GM12891 (cell line): ENCODE data around the gene FLRT1.

Experiments used
- DNase-seq: peaks from one replicate; pipeline ENCODE4 v3.0.0; 2011; ENCODE audit warnings: low spot score; ENCODE audit not compliant: insufficient read length
- FAIRE-seq: peaks from 2 replicates; lab custom pipeline; 2011; peaks lifted over from hg19 to GRCh38; lab: Jason Lieb, UNC
- PAX5 ChIP-seq: IDR thresholded peaks from 2 replicates; pipeline ENCODE4 v1.6.1; 2011; ENCODE audit warnings: low read length, moderate library complexity, mild to moderate bottlenecking; ENCODE audit not compliant: insufficient read depth, severe bottlenecking
- POLR2A ChIP-seq: IDR thresholded peaks from 2 replicates; pipeline ENCODE4 v1.6.1; 2011; ENCODE audit warnings: low read depth, low read length, control low read depth
- POLR2AphosphoS5 ChIP-seq: IDR thresholded peaks from 2 replicates; pipeline ENCODE4 v1.6.1; 2011; ENCODE audit warnings: low read depth, low read length, control low read depth
- POU2F2 ChIP-seq: IDR thresholded peaks from 2 replicates; pipeline ENCODE4 v1.6.1; 2011; ENCODE audit warnings: low read depth, mild to moderate bottlenecking, control low read depth, low read length, moderate library complexity
- SPI1 ChIP-seq: IDR thresholded peaks from 2 replicates; pipeline ENCODE4 v1.6.1; 2011; ENCODE audit warnings: low read depth, low read length, control low read depth
- TAF1 ChIP-seq: IDR thresholded peaks from 2 replicates; pipeline ENCODE4 v1.6.1; 2011; ENCODE audit warnings: low read depth, low read length, control low read depth

Gene FLRT1

DNA sequence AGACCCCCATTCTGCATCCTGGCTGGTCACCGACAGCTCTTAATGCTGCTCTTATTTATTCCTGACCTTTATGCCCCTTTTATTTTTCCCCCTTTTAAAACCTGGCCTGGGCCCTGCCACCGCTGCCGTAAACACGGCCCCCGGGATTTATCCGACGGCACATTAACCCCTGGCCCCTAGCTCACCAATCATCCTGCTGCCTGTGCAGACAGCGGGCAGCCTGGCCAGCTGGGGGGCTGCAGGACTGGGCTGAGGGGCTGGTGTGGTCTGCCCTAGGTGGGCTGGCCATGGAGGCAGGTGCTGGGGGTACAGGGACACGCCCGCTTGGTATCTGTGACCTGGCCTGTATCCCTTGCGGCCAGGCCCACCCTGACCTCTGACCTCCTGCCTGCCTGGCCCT is 21.4 kb upstream of the FLRT1 start:
- TF ChIP-seq PAX5: no peak
- no peak for TF ChIP-seq SPI1
- TF ChIP-seq POLR2A: no peak
- no peak for TF ChIP-seq POLR2AphosphoS5
- TF ChIP-seq POU2F2: no peak
- no peak for FAIRE-seq
- DNase-seq: no peak

GRCh38 chr11:64015510-64015909 is 20.2 kb upstream of the FLRT1 start:
- DNase-seq (no peak), FAIRE-seq (no peak)
- TF ChIP-seq POLR2AphosphoS5 (no peak), TAF1 (no peak), SPI1 (no peak), POLR2A (no peak), POU2F2 (no peak), PAX5 (no peak)

- DNase-seq (no peak), FAIRE-seq (no peak)
- TF ChIP-seq PAX5: no peak
- TF ChIP-seq POLR2A: no peak
- no peak for TF ChIP-seq POLR2AphosphoS5
- TF ChIP-seq POU2F2: no peak
- no peak for TF ChIP-seq TAF1
- no peak for TF ChIP-seq SPI1
Observed at GRCh38 chr11:64015935-64016845, 19.5 kb upstream of the FLRT1 start.

- DNase-seq: no peak
- TF ChIP-seq POU2F2: no peak
- TF ChIP-seq PAX5: no peak
- TF ChIP-seq POLR2A: no peak
- TF ChIP-seq TAF1: no peak
- TF ChIP-seq SPI1: no peak
- no peak for TF ChIP-seq POLR2AphosphoS5
- no peak for FAIRE-seq
Observed at GRCh38 chr11:64017945-64018224, 17.8 kb upstream of the FLRT1 start.

DNA sequence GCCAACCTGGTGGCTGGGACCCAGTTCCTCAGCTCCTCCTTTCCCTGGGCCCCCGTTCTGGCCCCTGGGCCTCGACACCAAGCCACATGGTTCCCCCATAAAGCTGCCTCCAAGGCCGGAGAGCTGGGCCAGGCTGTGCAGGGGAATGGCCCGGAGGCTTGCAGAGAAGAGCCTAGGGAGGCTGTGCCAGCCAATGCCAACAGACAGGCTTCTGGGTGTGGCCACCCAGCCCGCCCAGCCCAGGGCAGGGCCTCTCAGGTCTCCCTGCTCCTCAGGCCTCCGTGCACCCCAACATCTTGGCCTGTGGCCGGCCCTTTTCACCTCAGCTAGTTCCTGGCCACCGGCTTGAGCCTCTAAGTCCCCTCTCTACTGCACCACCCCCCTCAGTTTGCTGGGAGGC is 17.4 kb upstream of the FLRT1 start:
- FAIRE-seq (no peak), DNase-seq (no peak)
- TF ChIP-seq SPI1: no peak
- TF ChIP-seq POU2F2: no peak
- TF ChIP-seq POLR2A: no peak
- no peak for TF ChIP-seq POLR2AphosphoS5
- no peak for TF ChIP-seq TAF1
- TF ChIP-seq PAX5: no peak

- TF ChIP-seq POLR2AphosphoS5: no peak
- FAIRE-seq: no peak
- no peak for DNase-seq
Observed at GRCh38 chr11:64019106-64020037, 16.4 kb upstream of the FLRT1 start.

DNA sequence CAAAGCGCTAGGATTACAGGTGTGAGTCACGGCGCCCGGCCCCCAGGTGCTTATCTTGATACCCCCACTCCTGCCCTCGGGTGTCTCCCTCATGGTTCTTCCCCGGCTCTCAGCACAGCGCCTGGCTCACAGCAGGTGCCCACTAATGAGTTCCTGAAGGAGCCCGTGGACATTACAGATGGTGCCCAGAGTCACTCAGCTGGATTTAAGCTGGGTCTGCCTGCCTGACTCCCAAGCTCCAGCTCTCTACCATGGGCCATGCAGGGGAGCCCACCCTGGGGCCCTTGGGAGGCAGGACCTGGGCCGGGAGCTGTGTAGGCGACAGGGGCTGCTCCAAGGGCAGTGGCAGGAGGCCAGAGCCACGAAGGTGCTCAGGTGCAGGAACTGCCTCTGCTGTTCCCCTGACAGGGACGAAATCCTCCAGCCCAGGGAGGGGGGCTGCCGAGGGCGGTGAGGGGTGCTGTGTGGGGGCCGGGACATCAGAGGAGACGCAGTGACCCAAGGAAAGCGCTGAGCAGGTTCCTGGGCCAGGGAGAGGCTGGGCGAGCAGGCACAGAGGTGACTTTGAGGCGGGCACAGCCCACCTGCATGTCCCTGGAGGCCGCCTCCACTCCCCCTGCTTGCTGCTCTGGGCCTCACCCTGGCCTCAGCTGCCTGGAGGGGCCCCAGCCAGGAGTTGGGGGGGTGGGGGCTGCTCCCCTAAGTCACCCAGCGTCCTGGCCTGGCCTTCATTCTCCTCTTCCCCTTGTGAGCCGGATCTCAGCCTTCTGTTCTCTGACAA is 14.6 kb upstream of the FLRT1 start:
- no peak for DNase-seq
- TF ChIP-seq PAX5 (no peak), TAF1 (no peak), POU2F2 (no peak), POLR2AphosphoS5 (no peak), POLR2A (no peak), SPI1 (no peak)
- FAIRE-seq: no peak

DNA sequence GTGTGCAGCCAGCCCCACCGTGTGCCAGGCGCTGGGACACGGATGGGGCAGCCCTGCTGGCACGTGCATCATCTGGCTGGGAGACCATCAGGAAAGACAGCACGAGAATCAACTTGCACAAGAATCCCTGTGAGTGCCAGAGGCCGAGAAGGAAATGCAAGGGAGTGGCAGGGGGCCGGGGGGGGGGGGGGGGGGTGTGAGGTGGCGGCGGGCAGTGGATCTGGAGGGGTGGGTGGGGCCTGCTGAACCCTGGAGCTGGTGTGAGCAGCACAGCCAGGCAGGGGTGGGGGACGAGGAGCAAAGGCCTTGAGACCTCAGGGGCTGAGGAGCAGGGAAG is 14.0 kb upstream of the FLRT1 start:
- DNase-seq (no peak), FAIRE-seq (no peak)
- TF ChIP-seq POU2F2 (no peak), TAF1 (no peak), PAX5 (no peak)

DNA sequence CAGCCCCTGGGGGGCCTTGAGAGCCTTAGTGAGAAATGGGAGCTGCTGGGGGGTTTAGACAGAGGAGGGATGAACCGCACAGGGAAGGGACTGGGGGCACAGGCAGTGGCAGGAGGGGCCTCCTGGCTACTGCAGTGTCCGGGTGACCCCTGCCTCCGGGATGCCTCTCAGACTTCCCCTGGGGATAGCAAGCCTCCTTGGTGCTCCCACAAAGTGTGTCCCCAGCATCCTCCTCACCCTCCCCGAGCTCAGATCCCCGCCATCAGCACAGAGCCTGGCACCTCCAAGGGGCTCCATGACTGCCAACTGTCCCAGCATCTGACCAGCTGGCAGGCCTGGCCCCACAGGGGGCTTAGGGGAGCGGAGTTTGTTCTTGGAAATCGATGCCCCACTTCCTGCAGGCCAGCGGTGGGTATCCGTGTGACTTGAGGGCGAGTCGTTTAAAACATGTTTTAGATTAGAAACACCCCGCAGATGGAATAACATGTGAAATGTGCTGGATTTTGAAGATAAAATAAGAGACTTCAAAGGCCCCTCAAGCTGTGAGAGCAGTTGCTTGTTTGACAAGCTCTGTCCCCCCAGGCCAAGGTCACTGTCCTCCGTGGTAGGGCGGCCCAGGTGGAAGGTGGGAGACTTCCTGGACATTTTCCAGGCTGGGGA is 13.5 kb upstream of the FLRT1 start:
- no peak for FAIRE-seq
- no peak for TF ChIP-seq POLR2A
- TF ChIP-seq POU2F2: no peak
- no peak for TF ChIP-seq TAF1
- TF ChIP-seq SPI1: no peak
- no peak for TF ChIP-seq POLR2AphosphoS5
- no peak for TF ChIP-seq PAX5
- DNase-seq: no peak
